NCI-H526 treated with DMSO at 0.1 percent for 48 hours (cell line): ENCODE results near the gene POLA2.
"Not testable (repeated sequence)": the region's sequence is repeated elsewhere in the genome, so short reads cannot be mapped to it uniquely, and the experiment has no call there.

Source experiments
- DNase-seq: peaks from one replicate; lab custom pipeline; 2025; lab: John Stamatoyannopoulos, UW

POLA2 gene

GRCh38 chr11:65261591-65262380 lies at the start of gene POLA2:
Gene POLA2, plus strand, starts transcription at chr11:65261962. Its CDS starts 331 bp downstream, at chr11:65262293.
- peak; percentile 92 for DNase-seq

GRCh38 chr11:65212226-65212801 lies 49.4 kb upstream of the POLA2 start:
- no peak for DNase-seq

GRCh38 chr11:65213322-65214211 lies 48.2 kb upstream of the POLA2 start:
- no peak for DNase-seq

- DNase-seq = no peak
Measured at GRCh38 chr11:65214212-65214845, 47.4 kb upstream of the POLA2 start.

- DNase-seq = no peak
Measured at GRCh38 chr11:65215441-65216076, 46.2 kb upstream of the POLA2 start.

GRCh38 chr11:65216830-65217229 lies 44.9 kb upstream of the POLA2 start:
- DNase-seq = no peak

- no peak for DNase-seq
Measured at GRCh38 chr11:65217441-65218423, 44.0 kb upstream of the POLA2 start.

GRCh38 chr11:65218446-65218845 lies 43.3 kb upstream of the POLA2 start:
- no peak for DNase-seq

GRCh38 chr11:65219930-65220213 lies 41.9 kb upstream of the POLA2 start:
- no peak for DNase-seq

GRCh38 chr11:65221026-65221425 lies 40.7 kb upstream of the POLA2 start:
- no peak for DNase-seq

- no peak for DNase-seq
Measured at GRCh38 chr11:65223011-65223410, 38.8 kb upstream of the POLA2 start.

- DNase-seq = no peak
Measured at GRCh38 chr11:65224930-65225278, 36.9 kb upstream of the POLA2 start.

GRCh38 chr11:65225279-65226102 lies 36.3 kb upstream of the POLA2 start:
- peak; percentile 29 for DNase-seq

GRCh38 chr11:65226103-65226442 lies 35.7 kb upstream of the POLA2 start:
- no peak for DNase-seq

- no peak for DNase-seq
Measured at GRCh38 chr11:65227879-65228278, 33.9 kb upstream of the POLA2 start.

- DNase-seq = no peak
Measured at GRCh38 chr11:65236194-65237059, 25.3 kb upstream of the POLA2 start.

- DNase-seq = not testable (repeated sequence)
Measured at GRCh38 chr11:65238302-65238701, 23.5 kb upstream of the POLA2 start.

- no peak for DNase-seq
Measured at GRCh38 chr11:65241134-65241533, 20.6 kb upstream of the POLA2 start.

- DNase-seq = no peak
Measured at GRCh38 chr11:65241692-65242091, 20.1 kb upstream of the POLA2 start.
